GM06990 (cell line): ENCODE results near the gene NCOR1.

ENCODE experiments used
- DNase-seq: peaks from one replicate; pipeline ENCODE4 v3.0.0-alpha.2; 2011; ENCODE audit not compliant: insufficient read length; ENCODE audit errors: extremely low read depth
- H3K27me3 ChIP-seq: replicated peaks from 2 replicates; pipeline ENCODE4 v1.6.0; 2011; ENCODE audit warnings: low read length; ENCODE audit not compliant: control insufficient read depth, insufficient read depth
- H3K36me3 ChIP-seq: 2 replicates; pipeline ENCODE4 v1.5.1; 2011; ENCODE audit warnings: low read length; ENCODE audit not compliant: control insufficient read depth, insufficient read depth
- H3K4me3 ChIP-seq: replicated peaks from 2 replicates; pipeline ENCODE4 v1.5.1; 2011; ENCODE audit warnings: low read depth, mild to moderate bottlenecking, control low read depth, low read length
- CTCF ChIP-seq: IDR thresholded peaks from 2 replicates; pipeline ENCODE4 v1.5.1; 2011; ENCODE audit warnings: low read length, control low read depth, mild to moderate bottlenecking, inconsistent platforms; ENCODE audit not compliant: insufficient read depth, poor library complexity, severe bottlenecking

The NCOR1 gene

GRCh38 chr17:16023881-16024280, 191.5 kb downstream of the NCOR1 start:
- TF ChIP-seq CTCF: no peak
- H3K36me3 ChIP-seq: peaks cover 20% of the 10 kb centered on the region
- no peak overlapping the region for H3K4me3 ChIP-seq
- no peak for DNase-seq
- no peaks in the 10 kb centered on the region for H3K27me3 ChIP-seq

- no peak overlapping the region for H3K4me3 ChIP-seq
- no peaks in the 10 kb centered on the region for H3K27me3 ChIP-seq
- peaks cover 4% of the 10 kb centered on the region for H3K36me3 ChIP-seq
- TF ChIP-seq CTCF: no peak
- no peak for DNase-seq
Measured at GRCh38 chr17:16019347-16019746, 196.0 kb downstream of the NCOR1 start.

GRCh38 chr17:16013943-16014407, 201.4 kb downstream of the NCOR1 start:
- no peak for TF ChIP-seq CTCF
- Histone ChIP-seq H3K4me3 (no peak overlapping the region), H3K36me3 (peaks cover 2% of the 10 kb centered on the region; the same call in 1 of the 2 replicates), H3K27me3 (no peaks in the 10 kb centered on the region)
- DNase-seq: no peak

GRCh38 chr17:16007439-16007838, 207.9 kb downstream of the NCOR1 start:
- Histone ChIP-seq H3K27me3 (no peaks in the 10 kb centered on the region), H3K4me3 (no peak overlapping the region), H3K36me3 (peaks cover 13% of the 10 kb centered on the region)
- DNase-seq: no peak
- TF ChIP-seq CTCF: no peak

GRCh38 chr17:16005636-16006035, 209.7 kb downstream of the NCOR1 start:
- no peak for TF ChIP-seq CTCF
- Histone ChIP-seq H3K36me3 (peaks cover 13% of the 10 kb centered on the region), H3K27me3 (no peaks in the 10 kb centered on the region), H3K4me3 (no peak overlapping the region)
- DNase-seq: no peak

- Histone ChIP-seq H3K36me3 (peaks cover 13% of the 10 kb centered on the region), H3K4me3 (no peak overlapping the region), H3K27me3 (no peaks in the 10 kb centered on the region)
- no peak for DNase-seq
- TF ChIP-seq CTCF: no peak
Measured at GRCh38 chr17:16003841-16004240, 211.5 kb downstream of the NCOR1 start.
